ENCODE results near the gene MRPS2.
"Not testable (repeated sequence)": the region's sequence is repeated elsewhere in the genome, so short reads cannot be mapped to it uniquely, and the experiment has no call there.

The MRPS2 gene

GRCh38 chr9:135531096-135531495 lies 30.6 kb downstream of the MRPS2 start:
- DNase-seq (ENCODE audit: low read depth, low spot score) = no peak

GRCh38 chr9:135533113-135533512 lies 32.6 kb downstream of the MRPS2 start:
- DNase-seq (ENCODE audit: low read depth, low spot score) = no peak

- no peak for DNase-seq (ENCODE audit: low read depth, low spot score)
These were observed 33.2 kb downstream of the MRPS2 start for GRCh38 chr9:135533674-135534073.

- DNase-seq (ENCODE audit: low read depth, low spot score) = not testable (repeated sequence)
These were observed 33.8 kb downstream of the MRPS2 start for GRCh38 chr9:135534192-135534711.

- not testable (repeated sequence) for DNase-seq (ENCODE audit: low read depth, low spot score)
These were observed 34.3 kb downstream of the MRPS2 start for GRCh38 chr9:135534826-135535225.

- DNase-seq (ENCODE audit: low read depth, low spot score) = not testable (repeated sequence)
These were observed 35.1 kb downstream of the MRPS2 start for GRCh38 chr9:135535631-135536030.

GRCh38 chr9:135536216-135536615 lies 35.7 kb downstream of the MRPS2 start:
- peak; percentile 62 for DNase-seq (ENCODE audit: low read depth, low spot score)

GRCh38 chr9:135543262-135543894 lies 42.9 kb downstream of the MRPS2 start:
- DNase-seq (ENCODE audit: low read depth, low spot score) = not testable (repeated sequence)

GRCh38 chr9:135544981-135545635 lies 44.6 kb downstream of the MRPS2 start:
- no peak for DNase-seq (ENCODE audit: low read depth, low spot score)

GRCh38 chr9:135545646-135546176 lies 45.2 kb downstream of the MRPS2 start, which contains the start of gene OBP2A:
Gene OBP2A, plus strand, starts transcription at chr9:135546126. Its CDS starts 55 bp downstream, at chr9:135546181.
- DNase-seq (ENCODE audit: low read depth, low spot score) = not testable (repeated sequence)

GRCh38 chr9:135546792-135547617 lies 46.5 kb downstream of the MRPS2 start:
- not testable (repeated sequence) for DNase-seq (ENCODE audit: low read depth, low spot score)

GRCh38 chr9:135547756-135548736 lies 47.6 kb downstream of the MRPS2 start:
- DNase-seq (ENCODE audit: low read depth, low spot score) = no peak

GRCh38 chr9:135549478-135550343 lies 49.2 kb downstream of the MRPS2 start:
- DNase-seq (ENCODE audit: low read depth, low spot score) = not testable (repeated sequence)

- no peak for DNase-seq (ENCODE audit: low read depth, low spot score)
These were observed 49.9 kb downstream of the MRPS2 start for GRCh38 chr9:135550344-135550918.

GRCh38 chr9:135551031-135551430 lies 50.5 kb downstream of the MRPS2 start:
- DNase-seq (ENCODE audit: low read depth, low spot score) = no peak

GRCh38 chr9:135551456-135551855 lies 51.0 kb downstream of the MRPS2 start:
- DNase-seq (ENCODE audit: low read depth, low spot score) = no peak

GRCh38 chr9:135552021-135552697 lies 51.7 kb downstream of the MRPS2 start:
- DNase-seq (ENCODE audit: low read depth, low spot score) = no peak

GRCh38 chr9:135552698-135553171 lies 52.3 kb downstream of the MRPS2 start:
- DNase-seq (ENCODE audit: low read depth, low spot score) = no peak

All from astrocyte of the hippocampus (primary cell).